GM18507 (cell line): ENCODE data around the gene OTOP1.
"Not testable (repeated sequence)": the region's sequence is repeated elsewhere in the genome, so short reads cannot be mapped to it uniquely, and the experiment has no call there.

ENCODE experiments used
- DNase-seq: peaks from one replicate; pipeline ENCODE4 v3.0.0; 2011; ENCODE audit warnings: low read depth; ENCODE audit not compliant: insufficient read length; ENCODE audit errors: extremely low spot score
- FAIRE-seq: peaks from 2 replicates; lab custom pipeline; 2011; peaks lifted over from hg19 to GRCh38; lab: Jason Lieb, UNC

The OTOP1 gene

GRCh38 chr4:4239551-4239950 is 12.8 kb upstream of the OTOP1 start:
- not testable (repeated sequence) for FAIRE-seq, DNase-seq

- DNase-seq (no peak), FAIRE-seq (no peak)
Measured at GRCh38 chr4:4233610-4234009, 6.9 kb upstream of the OTOP1 start.

- FAIRE-seq (no peak), DNase-seq (no peak)
Measured at GRCh38 chr4:4228356-4228668, 1.6 kb upstream of the OTOP1 start.

- FAIRE-seq (no peak), DNase-seq (no peak)
Measured at GRCh38 chr4:4227510-4228355, 1.0 kb upstream of the OTOP1 start.

GRCh38 chr4:4225915-4226605 is 669 bp downstream of the OTOP1 start:
- no peak for FAIRE-seq

GRCh38 chr4:4217113-4217512 is 9.6 kb downstream of the OTOP1 start:
- FAIRE-seq (no peak), DNase-seq (no peak)

More at GRCh38 chr4:4225915-4226605, 669 bp downstream of the OTOP1 start:
- no peak for DNase-seq

- FAIRE-seq: no peak
Measured at GRCh38 chr4:4216648-4217047, 10.1 kb downstream of the OTOP1 start.

GRCh38 chr4:4213674-4214073 is 13.1 kb downstream of the OTOP1 start:
- not testable (repeated sequence) for DNase-seq, FAIRE-seq

More at GRCh38 chr4:4216648-4217047, 10.1 kb downstream of the OTOP1 start:
- no peak for DNase-seq

GRCh38 chr4:4206204-4206603 is 20.5 kb downstream of the OTOP1 start:
- no peak for FAIRE-seq

GRCh38 chr4:4204401-4204745 is 22.4 kb downstream of the OTOP1 start:
- DNase-seq: no peak
- FAIRE-seq: no peak

More at GRCh38 chr4:4206204-4206603, 20.5 kb downstream of the OTOP1 start:
- no peak for DNase-seq

GRCh38 chr4:4203688-4204400 is 22.9 kb downstream of the OTOP1 start:
- FAIRE-seq: no peak

GRCh38 chr4:4202510-4202909 is 24.2 kb downstream of the OTOP1 start:
- DNase-seq: no peak
- no peak for FAIRE-seq

More at GRCh38 chr4:4203688-4204400, 22.9 kb downstream of the OTOP1 start:
- no peak for DNase-seq

GRCh38 chr4:4200624-4201023 is 26.1 kb downstream of the OTOP1 start:
- no peak for DNase-seq
- no peak for FAIRE-seq

- FAIRE-seq (no peak), DNase-seq (no peak)
Measured at GRCh38 chr4:4195354-4195753, 31.4 kb downstream of the OTOP1 start.

GRCh38 chr4:4188557-4188956 is 38.2 kb downstream of the OTOP1 start:
- not testable (repeated sequence) for FAIRE-seq, DNase-seq

- DNase-seq (no peak), FAIRE-seq (no peak)
Measured at GRCh38 chr4:4185528-4185927, 41.2 kb downstream of the OTOP1 start.

GRCh38 chr4:4182835-4183568 is 43.7 kb downstream of the OTOP1 start:
- DNase-seq (peak; percentile 4), FAIRE-seq (no peak)

GRCh38 chr4:4170596-4171150 is 56.1 kb downstream of the OTOP1 start:
- DNase-seq: no peak
- FAIRE-seq: no peak
